SJCRH30 (cell line): Measurements from ENCODE around the gene PRR20G. TPM values are rescaled to one million over a fixed set of nuclear protein-coding genes. Genes with fewer than 3 reads are reported as not detected.

ENCODE experiments used
- DNase-seq, 2 experiments: peaks; one replicate each; pipeline ENCODE4 v3.0.0-alpha.2; 2015 to 2020
- H3K27ac ChIP-seq: fragments of 250-450 bp; sonication (Bioruptor Pico); 2 replicates; pipeline ENCODE4 v1.5.1; 2020; ENCODE audit warnings: mild to moderate bottlenecking, moderate library complexity
- H3K27me3 ChIP-seq: fragments of 250-450 bp; sonication (Bioruptor Pico); 2 replicates; pipeline ENCODE4 v1.5.1; 2020; ENCODE audit warnings: mild to moderate bottlenecking, moderate library complexity
- H3K36me3 ChIP-seq: fragments of 250-450 bp; sonication (Bioruptor Pico); 2 replicates; pipeline ENCODE4 v1.5.1; 2020; ENCODE audit warnings: mild to moderate bottlenecking, moderate library complexity
- H3K4me1 ChIP-seq: fragments of 250-450 bp; sonication (Bioruptor Pico); 2 replicates; pipeline ENCODE4 v1.5.1; 2020; ENCODE audit warnings: mild to moderate bottlenecking, moderate library complexity
- H3K4me3 ChIP-seq: fragments of 250-450 bp; sonication (Bioruptor Pico); 2 replicates; pipeline ENCODE4 v1.5.1; 2020; ENCODE audit warnings: mild to moderate bottlenecking, moderate library complexity
- H3K9me3 ChIP-seq: fragments of 250-450 bp; sonication (Bioruptor Pico); replicated peaks from 2 replicates; pipeline ENCODE4 v1.5.1; 2020; ENCODE audit warnings: mild to moderate bottlenecking, moderate library complexity
- total RNA-seq: library from RNA; depleted of rRNA; stranded (reverse); fragments of >200 nt; shearing (Covaris generic); gene quantifications from 2 replicates; pipeline ENCODE4 v1.2.3, GENCODE V29; 2014; rRNA removed

PRR20G gene
- not detected in 2 replicates for total RNA-seq

DNA sequence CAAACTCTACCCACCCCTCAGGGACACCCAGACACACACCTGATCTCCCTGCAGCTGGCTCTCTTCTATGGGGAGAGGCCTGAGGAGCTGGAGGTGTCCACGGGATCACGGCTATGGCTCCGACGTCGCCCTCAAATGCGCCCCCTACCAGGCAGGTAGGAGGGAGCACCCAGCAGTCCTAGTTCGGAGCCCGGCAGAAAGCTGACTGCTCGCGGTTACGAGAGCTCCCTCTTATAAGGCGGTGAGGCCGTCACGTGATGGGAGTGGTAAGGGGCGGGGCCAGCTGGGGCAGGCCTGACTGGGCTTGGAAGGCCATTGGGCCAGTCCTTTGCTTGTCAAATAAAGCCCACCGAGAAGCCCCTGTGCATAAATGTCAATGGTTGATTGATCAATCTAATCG is at the start of gene PRR20G:
Gene PRR20G (minus strand): TSS at position 207 of the 400 bp plus-strand sequence. CDS start 681 bp downstream, outside the sequence.
- H3K36me3 ChIP-seq, result no peaks in the 10 kb centered on the region
- no peaks in the 10 kb centered on the region for H3K4me1 ChIP-seq
- no peak within 1 kb of the TSS for H3K4me3 ChIP-seq
- no peak within 1 kb of the TSS for H3K27ac ChIP-seq
- H3K27me3 ChIP-seq, result no peaks in the 10 kb centered on the region
- no peak for DNase-seq
- no peaks in the 10 kb centered on the region for H3K9me3 ChIP-seq

- Histone ChIP-seq H3K4me3 (no peak overlapping the region), H3K27ac (no peak overlapping the region), H3K27me3 (no peaks in the 10 kb centered on the region), H3K4me1 (peaks cover 13% of the 10 kb centered on the region), H3K36me3 (no peaks in the 10 kb centered on the region), H3K9me3 (no peaks in the 10 kb centered on the region; the same call in 1 of the 2 replicates)
- DNase-seq, result no peak
Measured at GRCh38 chr3:127337001-127337400, 49.2 kb upstream of the PRR20G start.

DNA sequence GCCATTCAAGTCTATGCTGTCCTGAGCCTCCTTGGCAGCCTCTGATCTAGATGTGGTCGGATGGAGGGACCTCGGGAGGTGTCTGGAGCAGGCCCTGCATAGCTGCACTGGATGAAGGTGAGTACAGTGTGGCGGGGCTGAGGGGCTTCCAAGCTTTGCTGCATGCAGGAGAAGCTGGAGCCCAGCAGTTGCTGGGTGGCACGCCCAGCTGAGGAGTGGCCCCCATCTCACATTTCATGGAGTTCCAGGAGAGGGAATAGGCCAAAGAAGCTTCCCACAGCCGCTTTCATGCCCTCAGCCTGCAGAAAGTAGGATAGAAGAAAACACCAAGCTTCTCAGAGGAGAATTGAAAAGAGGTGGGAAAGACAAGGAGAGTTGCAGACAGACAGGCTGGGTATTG is 48.3 kb upstream of the PRR20G start:
- H3K9me3 ChIP-seq, result peaks cover under 1% of the 10 kb centered on the region
- no peak overlapping the region for H3K27ac ChIP-seq
- H3K4me3 ChIP-seq, result no peak overlapping the region
- H3K36me3 ChIP-seq, result no peaks in the 10 kb centered on the region
- no peaks in the 10 kb centered on the region for H3K27me3 ChIP-seq
- peaks cover 13% of the 10 kb centered on the region for H3K4me1 ChIP-seq
- DNase-seq, result peak in 1 of 2 experiments; percentile 19

DNA sequence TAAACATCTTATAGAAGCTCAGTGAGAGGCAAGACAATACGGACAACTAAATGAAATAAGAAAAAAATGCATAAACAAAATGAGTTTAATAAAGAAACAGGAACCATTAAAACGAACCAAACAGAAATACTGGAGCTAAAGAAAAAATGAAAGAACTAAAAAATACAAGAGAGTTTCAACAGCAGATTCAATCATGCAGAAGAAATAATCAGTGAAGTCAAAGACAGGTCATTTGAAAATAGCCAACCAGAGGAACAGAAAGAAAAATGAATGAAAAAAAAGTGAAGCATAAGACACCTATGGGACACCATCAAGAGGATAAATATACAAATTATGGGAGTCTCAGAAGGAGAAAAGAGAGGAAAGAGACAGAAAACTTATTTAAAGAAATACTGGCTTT is 42.5 kb upstream of the PRR20G start:
- peaks cover 8% of the 10 kb centered on the region for H3K9me3 ChIP-seq

GRCh38 chr3:127329631-127330285 is 41.9 kb upstream of the PRR20G start:
- Histone ChIP-seq H3K27me3 (no peaks in the 10 kb centered on the region), H3K36me3 (no peaks in the 10 kb centered on the region), H3K4me1 (peaks cover 29% of the 10 kb centered on the region), H3K9me3 (peaks cover 8% of the 10 kb centered on the region), H3K4me3 (no peak overlapping the region), H3K27ac (peak overlapping the region; percentile 77)
- peak; percentile 72 to 73 for DNase-seq

More for the DNA sequence above, 42.5 kb upstream of the PRR20G start:
- Histone ChIP-seq H3K36me3 (no peaks in the 10 kb centered on the region), H3K4me1 (peaks cover 32% of the 10 kb centered on the region), H3K27ac (no peak overlapping the region), H3K4me3 (no peak overlapping the region), H3K27me3 (no peaks in the 10 kb centered on the region)
- no peak for DNase-seq

GRCh38 chr3:127328421-127328820 is 40.6 kb upstream of the PRR20G start:
- no peaks in the 10 kb centered on the region for H3K36me3 ChIP-seq
- H3K4me3 ChIP-seq, result no peak overlapping the region
- no peaks in the 10 kb centered on the region for H3K27me3 ChIP-seq
- H3K27ac ChIP-seq, result peak overlapping the region; percentile 77
- peaks cover 8% of the 10 kb centered on the region for H3K9me3 ChIP-seq
- peaks cover 28% of the 10 kb centered on the region for H3K4me1 ChIP-seq
- peak; percentile 61 to 84 for DNase-seq

- Histone ChIP-seq H3K27ac (no peak overlapping the region), H3K27me3 (no peaks in the 10 kb centered on the region), H3K9me3 (peaks cover 8% of the 10 kb centered on the region), H3K4me3 (no peak overlapping the region), H3K4me1 (peaks cover 28% of the 10 kb centered on the region), H3K36me3 (no peaks in the 10 kb centered on the region)
- DNase-seq, result no peak
Measured at GRCh38 chr3:127326341-127326740, 38.5 kb upstream of the PRR20G start.

DNA sequence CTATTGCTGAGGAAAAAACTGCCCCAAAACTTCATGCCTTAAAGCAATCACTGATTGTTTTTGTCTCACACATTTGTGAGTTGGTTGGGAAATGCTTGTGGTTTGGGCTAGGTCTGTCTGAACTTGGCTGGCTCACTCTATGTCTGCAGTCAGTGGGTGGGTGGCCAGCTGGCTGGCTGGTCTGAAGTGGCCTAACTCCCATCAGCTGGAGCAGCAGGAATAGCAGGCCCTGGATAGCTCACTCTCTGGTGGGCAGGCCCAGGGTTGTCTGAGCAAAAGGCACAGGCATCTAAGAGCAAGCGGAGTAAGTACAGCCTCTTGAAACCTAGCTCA is 37.7 kb upstream of the PRR20G start:
- Histone ChIP-seq H3K27ac (no peak overlapping the region), H3K9me3 (peaks cover 3% of the 10 kb centered on the region; the same call in 1 of the 2 replicates), H3K4me3 (no peak overlapping the region), H3K4me1 (peaks cover 28% of the 10 kb centered on the region), H3K27me3 (no peaks in the 10 kb centered on the region), H3K36me3 (no peaks in the 10 kb centered on the region)
- no peak for DNase-seq

GRCh38 chr3:127324913-127325628 is 37.2 kb upstream of the PRR20G start:
- H3K4me3 ChIP-seq, result no peak overlapping the region

GRCh38 chr3:127324076-127324475 is 36.2 kb upstream of the PRR20G start:
- peaks cover 19% of the 10 kb centered on the region for H3K4me1 ChIP-seq
- no peaks in the 10 kb centered on the region for H3K27me3 ChIP-seq
- no peak overlapping the region for H3K27ac ChIP-seq
- H3K4me3 ChIP-seq, result no peak overlapping the region
- no peaks in the 10 kb centered on the region for H3K9me3 ChIP-seq
- DNase-seq, result no peak
- no peaks in the 10 kb centered on the region for H3K36me3 ChIP-seq

More at GRCh38 chr3:127324913-127325628, 37.2 kb upstream of the PRR20G start:
- Histone ChIP-seq H3K27ac (no peak overlapping the region), H3K36me3 (no peaks in the 10 kb centered on the region), H3K9me3 (no peaks in the 10 kb centered on the region), H3K27me3 (no peaks in the 10 kb centered on the region), H3K4me1 (peaks cover 28% of the 10 kb centered on the region)
- no peak for DNase-seq

- Histone ChIP-seq H3K27ac (no peak overlapping the region), H3K4me1 (peaks cover 14% of the 10 kb centered on the region), H3K27me3 (no peaks in the 10 kb centered on the region), H3K9me3 (no peaks in the 10 kb centered on the region), H3K4me3 (no peak overlapping the region), H3K36me3 (no peaks in the 10 kb centered on the region)
- DNase-seq, result no peak
Measured at GRCh38 chr3:127323581-127323980, 35.7 kb upstream of the PRR20G start.

- H3K4me3 ChIP-seq, result no peak overlapping the region
- no peaks in the 10 kb centered on the region for H3K4me1 ChIP-seq
- no peaks in the 10 kb centered on the region for H3K27me3 ChIP-seq
- DNase-seq, result no peak
- no peaks in the 10 kb centered on the region for H3K36me3 ChIP-seq
- H3K9me3 ChIP-seq, result no peaks in the 10 kb centered on the region
- no peak overlapping the region for H3K27ac ChIP-seq
Measured at GRCh38 chr3:127321371-127321770, 33.5 kb upstream of the PRR20G start.

- no peak overlapping the region for H3K27ac ChIP-seq
- no peaks in the 10 kb centered on the region for H3K36me3 ChIP-seq
- H3K4me1 ChIP-seq, result no peaks in the 10 kb centered on the region
- peak; percentile 25 to 35 for DNase-seq
- no peak overlapping the region for H3K4me3 ChIP-seq
- H3K27me3 ChIP-seq, result no peaks in the 10 kb centered on the region
- no peaks in the 10 kb centered on the region for H3K9me3 ChIP-seq
Measured at GRCh38 chr3:127320529-127321121, 32.8 kb upstream of the PRR20G start.

- no peaks in the 10 kb centered on the region for H3K4me1 ChIP-seq
Measured at GRCh38 chr3:127316685-127317084, 28.8 kb upstream of the PRR20G start.

GRCh38 chr3:127312818-127313217 is 25.0 kb upstream of the PRR20G start:
- Histone ChIP-seq H3K4me1 (no peaks in the 10 kb centered on the region), H3K4me3 (no peak overlapping the region), H3K36me3 (no peaks in the 10 kb centered on the region), H3K27me3 (peaks cover 3% of the 10 kb centered on the region), H3K9me3 (no peaks in the 10 kb centered on the region), H3K27ac (no peak overlapping the region)
- no peak for DNase-seq

More at GRCh38 chr3:127316685-127317084, 28.8 kb upstream of the PRR20G start:
- DNase-seq, result no peak
- no peaks in the 10 kb centered on the region for H3K27me3 ChIP-seq
- H3K27ac ChIP-seq, result no peak overlapping the region
- H3K4me3 ChIP-seq, result no peak overlapping the region
- H3K36me3 ChIP-seq, result no peaks in the 10 kb centered on the region
- H3K9me3 ChIP-seq, result no peaks in the 10 kb centered on the region
